Activated naive CD4-positive, alpha-beta T cell treated with anti-CD3 and anti-CD28 coated beads, Interleukin-2, amount 10 ng/mL, durations not matched to agents 7 days and 5 days (primary cell): ENCODE results near the gene MIR17HG.
"Not testable (repeated sequence)": the region's sequence is repeated elsewhere in the genome, so short reads cannot be mapped to it uniquely, and the experiment has no call there.

Experiments used
- CTCF ChIA-PET: fragments of 350-600 bp; sonication (Branson Sonifier 250); formaldehyde crosslinking; loops from one replicate; lab custom pipeline; 2021; ENCODE audit warnings: antibody characterized with exemption; lab: Charles Lee
- DNase-seq: peaks from one replicate; pipeline ENCODE4 v3.0.0-alpha.2; 2020
- H3K27ac Mint-ChIP-seq: one replicate; pipeline ENCODE4 v1.8.0; 2021; ENCODE audit warnings: mild to moderate bottlenecking, moderate library complexity, mixed read lengths
- H3K27me3 Mint-ChIP-seq: one replicate; pipeline ENCODE4 v1.8.0; 2021; ENCODE audit warnings: mild to moderate bottlenecking, mixed read lengths
- H3K36me3 Mint-ChIP-seq: one replicate; pipeline ENCODE4 v1.8.0; 2021; ENCODE audit warnings: mixed read lengths
- H3K4me1 Mint-ChIP-seq: one replicate; pipeline ENCODE4 v1.8.0; 2021; ENCODE audit warnings: mixed read lengths
- H3K4me3 Mint-ChIP-seq: one replicate; pipeline ENCODE4 v1.8.0; 2021; ENCODE audit warnings: mild to moderate bottlenecking, moderate library complexity, mixed read lengths
- H3K9me3 Mint-ChIP-seq: one replicate; pipeline ENCODE4 v1.8.0; 2021; ENCODE audit warnings: mixed read lengths

Gene MIR17HG

DNA sequence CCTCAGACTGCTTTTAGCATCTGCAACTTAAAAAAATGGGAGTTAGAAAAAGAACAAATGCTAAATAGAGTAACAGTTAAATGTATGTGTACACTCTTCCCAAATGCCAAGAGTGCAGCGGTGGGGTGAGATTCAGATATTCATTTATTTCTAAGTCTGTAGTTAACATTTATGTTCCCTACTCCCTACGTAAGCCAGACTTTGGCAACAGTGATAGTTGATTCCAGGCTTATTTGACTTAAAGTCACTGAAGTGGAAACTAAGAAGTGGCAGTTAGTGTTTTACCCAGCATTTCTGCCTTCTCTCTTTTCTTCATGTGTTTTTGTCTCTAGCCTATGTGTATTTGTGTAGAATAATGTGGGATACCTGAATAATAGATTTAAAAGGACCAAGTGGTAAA is 4.5 kb downstream of the MIR17HG start:
- Mint-ChIP-seq H3K4me1 (peaks cover 53% of the 10 kb centered on the region), H3K9me3 (no peaks in the 10 kb centered on the region), H3K27me3 (no peaks in the 10 kb centered on the region), H3K27ac (no peak overlapping the region), H3K36me3 (peaks cover 69% of the 10 kb centered on the region), H3K4me3 (no peak overlapping the region)
- CTCF ChIA-PET: interaction anchor here (1.1 to 1.6 kb wide), 2 partner anchors 21 to 40 kb away, joined by 3 read pairs; no protein-coding TSS in a partner anchor
- no peak for DNase-seq

DNA sequence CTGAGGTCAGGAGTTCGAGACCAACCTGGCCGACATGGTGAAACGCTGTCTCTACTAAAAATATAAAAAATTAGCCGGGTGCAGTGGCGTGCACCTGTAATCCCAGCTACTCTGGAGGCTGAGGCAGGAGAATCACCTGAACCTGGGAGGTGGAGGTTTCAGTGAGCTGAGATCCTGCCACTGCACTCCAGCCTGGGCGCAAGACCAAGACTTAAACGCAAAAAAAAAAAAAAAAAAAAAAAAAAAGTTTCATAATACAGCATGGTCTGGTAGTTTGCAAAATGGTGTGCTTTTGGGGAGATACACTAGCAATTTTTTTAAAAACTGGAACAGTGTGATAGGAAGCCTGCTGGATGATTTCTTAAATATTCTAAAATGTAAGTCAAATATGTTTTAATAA is 5.4 kb downstream of the MIR17HG start:
- H3K27me3 Mint-ChIP-seq, DNase-seq, H3K4me3 Mint-ChIP-seq, H3K27ac Mint-ChIP-seq, H3K9me3 Mint-ChIP-seq: not testable (repeated sequence)
- Mint-ChIP-seq H3K4me1 (peaks cover 52% of the 10 kb centered on the region), H3K36me3 (peaks cover 75% of the 10 kb centered on the region)
- CTCF ChIA-PET: interaction anchor here (1.1 kb wide), 1 partner anchor 41 kb away, joined by 3 read pairs; no protein-coding TSS in a partner anchor

DNA sequence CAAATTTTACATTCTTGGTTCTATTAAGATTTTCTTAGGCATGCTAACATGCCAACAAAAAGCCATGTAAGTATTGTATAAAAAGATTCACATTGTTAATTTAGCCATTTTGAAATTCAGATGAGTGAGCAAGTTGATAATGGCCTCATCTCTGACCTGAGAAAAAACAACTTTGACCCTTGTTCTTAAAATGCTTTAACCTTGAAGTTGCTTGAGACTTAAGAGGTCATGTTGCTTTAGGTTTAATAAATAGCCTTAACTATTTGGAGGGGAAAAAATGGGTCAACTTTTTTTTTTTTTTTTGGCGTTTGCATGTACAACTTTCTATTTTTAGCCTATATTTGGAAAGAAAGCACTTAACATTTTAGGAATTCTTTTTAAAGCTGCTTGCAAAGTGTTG is 6.0 kb downstream of the MIR17HG start:
- CTCF ChIA-PET: no interaction called here
- Mint-ChIP-seq H3K27me3 (no peaks in the 10 kb centered on the region), H3K27ac (no peak overlapping the region), H3K4me1 (peaks cover 52% of the 10 kb centered on the region), H3K36me3 (peaks cover 79% of the 10 kb centered on the region), H3K9me3 (no peaks in the 10 kb centered on the region), H3K4me3 (no peak overlapping the region)
- no peak for DNase-seq

DNA sequence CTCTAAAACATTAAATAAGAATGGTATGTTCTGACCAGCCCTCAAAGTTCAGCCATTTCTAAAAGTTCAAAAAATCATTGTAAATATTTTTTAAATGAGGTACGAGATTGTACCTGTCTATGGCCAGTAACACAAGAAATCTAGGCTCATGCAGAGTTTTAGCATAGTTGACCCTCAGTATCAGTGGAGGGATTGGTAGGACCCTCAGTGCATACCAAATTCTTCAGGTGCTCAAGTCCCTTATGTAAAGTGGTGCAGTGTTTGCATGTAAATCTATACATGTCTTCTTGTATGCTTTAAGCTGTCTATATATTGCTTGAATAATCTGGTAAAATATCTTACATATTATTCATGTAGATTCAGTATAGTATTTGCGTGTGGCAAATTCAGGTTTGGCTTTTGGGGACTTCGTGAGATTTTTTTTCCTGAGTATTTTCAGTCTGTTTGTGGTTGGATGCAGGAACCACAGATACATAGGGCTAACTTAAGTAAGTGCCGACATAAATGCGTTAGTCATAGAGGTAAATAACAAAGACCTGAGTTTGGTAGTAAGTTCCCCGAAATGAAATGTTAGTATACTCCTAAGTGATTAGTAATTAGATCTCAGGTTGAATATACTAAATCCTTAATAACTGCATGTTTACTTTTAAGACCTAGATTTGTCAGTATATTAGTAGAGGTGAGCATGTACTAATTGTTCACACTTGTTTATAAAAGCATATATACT is 7.8 kb downstream of the MIR17HG start:
- H3K27ac Mint-ChIP-seq: no peak overlapping the region
- DNase-seq: no peak
- no peaks in the 10 kb centered on the region for H3K27me3 Mint-ChIP-seq
- CTCF ChIA-PET: no interaction called here
- H3K4me1 Mint-ChIP-seq: peaks cover 42% of the 10 kb centered on the region
- H3K4me3 Mint-ChIP-seq: no peak overlapping the region
- peaks cover 68% of the 10 kb centered on the region for H3K36me3 Mint-ChIP-seq
- no peaks in the 10 kb centered on the region for H3K9me3 Mint-ChIP-seq

DNA sequence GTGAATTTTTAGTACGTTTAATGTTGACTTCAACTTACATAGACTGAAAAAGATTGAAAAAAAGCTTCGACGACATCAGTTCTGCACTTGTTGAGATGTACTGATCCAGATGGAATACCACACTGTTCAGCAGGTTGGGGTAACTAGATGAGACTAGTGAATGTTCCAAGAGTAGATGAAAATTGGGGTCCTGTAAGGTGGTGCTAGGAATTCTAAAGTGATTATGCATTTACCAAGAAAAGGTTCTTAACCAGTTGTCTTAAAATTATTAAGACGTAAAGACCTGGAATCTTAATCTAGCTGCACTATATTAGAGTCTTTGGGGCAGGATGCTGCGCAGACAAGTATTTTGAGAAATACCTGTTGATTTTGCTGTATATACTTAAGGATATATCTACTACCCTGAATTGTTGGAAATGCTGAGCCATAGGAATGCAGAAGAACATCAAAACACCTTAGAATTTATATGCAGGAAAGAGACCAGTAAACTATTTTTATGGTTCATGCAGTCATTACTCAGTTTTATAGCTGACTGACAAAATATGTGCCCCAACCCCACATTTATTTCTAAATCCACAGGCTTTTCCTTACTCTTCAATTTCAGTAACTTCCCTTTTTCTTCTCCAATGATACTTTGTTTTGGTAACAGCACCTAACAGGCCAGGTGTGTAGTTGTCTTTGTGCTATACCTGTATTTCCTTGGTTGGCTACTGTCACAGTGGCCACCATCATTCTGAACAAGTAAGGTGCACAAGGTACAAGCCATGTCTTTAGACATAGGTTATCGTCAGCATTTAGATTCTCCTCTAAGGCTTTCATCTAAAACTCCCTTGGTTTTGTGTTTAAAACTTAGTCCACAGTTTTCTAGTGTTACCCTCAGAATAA is 8.6 kb downstream of the MIR17HG start:
- Mint-ChIP-seq H3K27me3 (no peaks in the 10 kb centered on the region), H3K9me3 (no peaks in the 10 kb centered on the region), H3K4me3 (no peak overlapping the region), H3K4me1 (peaks cover 34% of the 10 kb centered on the region), H3K36me3 (peaks cover 60% of the 10 kb centered on the region), H3K27ac (no peak overlapping the region)
- CTCF ChIA-PET: no interaction called here
- no peak for DNase-seq

DNA sequence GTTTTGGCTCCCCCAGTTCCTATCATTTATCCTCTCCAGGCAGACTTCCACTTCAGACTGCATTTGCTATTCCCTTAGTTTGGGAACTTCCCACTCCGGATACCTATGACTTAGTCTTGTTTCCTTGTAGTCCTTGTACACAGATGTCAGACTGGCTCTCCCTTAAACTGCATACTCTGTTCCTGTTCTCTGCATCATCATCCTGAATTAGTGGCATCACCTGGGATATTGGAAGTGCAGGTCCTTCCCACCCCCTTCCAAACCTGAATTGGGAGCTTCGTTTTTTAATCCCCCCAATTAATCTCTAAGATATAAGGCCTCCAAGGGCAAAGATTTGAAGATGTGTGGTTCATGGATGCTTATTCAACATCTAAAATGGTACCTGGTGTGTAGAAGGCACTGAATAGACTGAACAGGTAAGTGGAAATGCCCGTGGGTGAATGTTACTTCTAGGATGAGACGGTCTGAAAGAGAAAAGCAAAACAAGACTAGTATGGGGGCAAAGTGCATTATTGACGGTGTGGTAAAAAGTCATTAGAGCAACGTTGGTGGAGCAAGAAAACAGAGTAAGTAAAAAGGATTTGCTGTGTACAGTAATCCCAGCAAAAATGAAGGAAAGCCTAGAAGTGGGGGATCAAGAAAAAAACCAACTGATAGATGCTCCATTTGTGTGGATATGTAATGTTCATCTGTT is 9.6 kb downstream of the MIR17HG start:
- Mint-ChIP-seq H3K27ac (peak overlapping the region; percentile 2), H3K27me3 (no peaks in the 10 kb centered on the region), H3K4me1 (peaks cover 24% of the 10 kb centered on the region), H3K36me3 (peaks cover 55% of the 10 kb centered on the region), H3K4me3 (no peak overlapping the region), H3K9me3 (no peaks in the 10 kb centered on the region)
- CTCF ChIA-PET: no interaction called here
- no peak for DNase-seq

DNA sequence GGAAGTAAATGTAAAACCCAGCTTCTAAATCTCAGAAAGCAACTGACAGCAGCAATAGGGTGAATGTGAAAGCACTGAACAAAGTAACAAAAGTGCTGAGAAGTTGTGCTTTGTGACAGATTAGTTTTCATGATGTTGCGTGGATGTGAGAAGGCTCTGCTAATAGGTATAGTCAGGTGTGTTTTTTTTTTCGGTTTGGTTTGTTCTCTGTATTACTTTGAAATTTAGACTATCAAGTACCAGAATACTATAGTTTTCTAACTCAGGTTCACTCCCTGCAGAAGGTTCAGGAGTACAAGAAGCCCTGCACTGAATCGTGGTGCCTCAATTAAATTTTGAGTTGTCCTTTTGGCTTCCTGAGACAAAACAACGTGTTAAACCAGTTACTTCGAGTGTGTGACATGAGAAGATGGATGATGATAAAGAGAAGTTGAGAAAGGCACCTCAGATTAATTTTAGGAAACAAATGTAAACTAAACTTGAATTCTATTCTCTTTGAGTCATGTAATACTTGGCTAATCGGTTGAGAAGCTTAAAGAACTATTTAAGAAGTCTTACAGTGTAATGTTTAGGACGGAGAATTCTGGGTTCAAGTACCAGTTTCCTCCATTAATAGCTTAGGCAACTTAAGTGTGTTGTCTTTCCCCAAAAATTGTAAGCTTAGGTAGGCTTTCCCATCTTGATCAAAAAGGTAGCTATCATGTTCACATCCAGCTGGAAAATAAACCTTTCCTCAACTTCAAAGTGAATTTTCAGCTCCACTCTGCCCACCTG is 10.3 kb downstream of the MIR17HG start:
- CTCF ChIA-PET: no interaction called here
- peaks cover 50% of the 10 kb centered on the region for H3K36me3 Mint-ChIP-seq

DNA sequence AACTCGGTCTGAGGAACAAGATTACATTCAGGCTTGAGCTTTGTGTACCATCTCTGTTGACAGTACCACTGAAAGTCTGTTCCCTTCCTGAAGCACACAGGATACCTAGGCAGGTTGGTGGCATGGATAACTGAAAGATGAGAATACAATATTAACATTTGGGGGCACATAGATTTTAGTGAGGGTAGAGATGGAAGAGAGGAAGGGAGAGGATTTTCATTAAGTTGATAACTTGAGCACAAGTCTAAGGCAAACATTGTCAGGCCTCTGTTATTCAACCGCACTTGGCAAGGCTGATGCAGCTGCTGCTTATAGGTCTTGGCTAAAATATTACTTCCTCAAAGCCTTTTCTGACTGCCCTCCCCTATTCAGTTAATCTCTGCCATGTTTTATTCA is 10.9 kb downstream of the MIR17HG start:
- peaks cover 47% of the 10 kb centered on the region for H3K36me3 Mint-ChIP-seq
- no peak overlapping the region for H3K27ac Mint-ChIP-seq
- no peaks in the 10 kb centered on the region for H3K9me3 Mint-ChIP-seq
- no peak for DNase-seq
- H3K27me3 Mint-ChIP-seq: no peaks in the 10 kb centered on the region
- CTCF ChIA-PET: no interaction called here
- H3K4me1 Mint-ChIP-seq: peaks cover 14% of the 10 kb centered on the region
- H3K4me3 Mint-ChIP-seq: no peak overlapping the region

More for the DNA sequence above, 10.3 kb downstream of the MIR17HG start:
- Mint-ChIP-seq H3K27ac (peak overlapping the region; percentile 2), H3K4me3 (no peak overlapping the region), H3K9me3 (no peaks in the 10 kb centered on the region), H3K27me3 (no peaks in the 10 kb centered on the region), H3K4me1 (peaks cover 18% of the 10 kb centered on the region)
- DNase-seq: no peak

DNA sequence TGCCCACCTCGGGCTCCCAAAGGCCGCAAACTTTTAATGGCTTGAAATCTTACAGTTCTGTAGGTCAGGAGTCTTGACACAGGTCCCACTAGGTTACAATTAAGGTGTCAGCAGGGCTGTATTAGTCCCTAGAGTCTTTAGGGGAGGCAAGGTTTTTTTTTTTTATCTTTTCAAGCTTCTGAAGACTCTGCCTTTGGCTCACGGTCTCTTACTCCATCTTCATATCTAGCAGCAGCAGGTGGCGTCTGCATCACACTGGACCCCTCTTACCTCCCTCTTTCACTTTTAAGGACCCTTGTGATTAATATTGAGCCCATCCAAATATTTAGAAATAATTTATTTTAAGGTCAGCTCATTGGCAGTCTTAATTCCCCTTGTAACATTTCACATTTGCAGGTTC is 11.6 kb downstream of the MIR17HG start:
- H3K4me1 Mint-ChIP-seq: peaks cover 12% of the 10 kb centered on the region

DNA sequence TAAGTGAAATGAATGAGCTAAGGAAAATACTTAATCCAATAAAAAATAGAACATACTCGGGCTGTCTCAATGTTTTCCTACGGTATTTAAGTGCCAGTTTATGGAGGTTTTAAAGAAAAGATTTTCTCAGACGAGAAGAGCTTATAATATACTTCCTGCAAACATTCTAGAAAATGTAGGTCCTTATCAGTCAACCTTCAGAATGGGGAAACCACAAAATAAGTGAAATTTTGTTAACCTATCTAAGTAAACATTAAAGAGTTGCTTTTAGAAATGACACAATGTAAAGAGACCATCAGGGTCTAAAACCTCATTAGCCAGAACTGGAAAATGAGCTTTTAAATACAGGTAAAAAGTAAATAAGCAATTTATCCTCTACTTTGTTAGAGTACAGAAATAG is 12.1 kb downstream of the MIR17HG start:
- Mint-ChIP-seq H3K4me1 (peaks cover 12% of the 10 kb centered on the region), H3K4me3 (no peak overlapping the region)

More for the DNA sequence above, 11.6 kb downstream of the MIR17HG start:
- H3K9me3 Mint-ChIP-seq: no peaks in the 10 kb centered on the region
- CTCF ChIA-PET: no interaction called here
- DNase-seq: no peak
- H3K27ac Mint-ChIP-seq: peak overlapping the region; percentile 12
- peaks cover 43% of the 10 kb centered on the region for H3K36me3 Mint-ChIP-seq
- H3K27me3 Mint-ChIP-seq: no peaks in the 10 kb centered on the region
- no peak overlapping the region for H3K4me3 Mint-ChIP-seq

DNA sequence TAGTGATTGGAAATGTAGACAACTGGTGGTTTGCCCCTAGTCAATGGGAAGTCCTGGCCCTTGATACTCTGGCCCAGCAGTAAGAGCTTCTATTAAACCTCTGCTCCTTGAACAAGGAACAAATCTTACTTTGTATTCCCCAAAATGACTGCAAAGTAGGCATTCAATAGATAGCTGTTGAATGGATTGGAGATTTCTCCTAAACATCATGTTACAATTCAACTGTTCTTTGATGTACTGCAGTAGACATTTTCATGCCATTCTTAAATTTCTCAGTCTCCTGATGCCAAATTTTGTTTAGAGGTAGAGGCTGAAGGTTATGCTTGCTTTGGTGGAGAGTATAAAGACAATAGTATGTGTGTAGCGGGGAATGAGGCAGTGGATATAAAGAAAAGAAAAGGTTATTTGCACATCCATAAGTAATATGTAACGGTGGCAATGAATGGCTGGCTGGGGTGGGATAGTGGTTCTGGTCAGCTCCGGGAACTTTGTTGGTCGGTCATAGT is 12.8 kb downstream of the MIR17HG start:
- H3K4me3 Mint-ChIP-seq: no peak overlapping the region
- peaks cover 31% of the 10 kb centered on the region for H3K36me3 Mint-ChIP-seq
- no peaks in the 10 kb centered on the region for H3K27me3 Mint-ChIP-seq
- CTCF ChIA-PET: no interaction called here
- H3K9me3 Mint-ChIP-seq: no peaks in the 10 kb centered on the region
- no peak for DNase-seq
- peaks cover 7% of the 10 kb centered on the region for H3K4me1 Mint-ChIP-seq
- H3K27ac Mint-ChIP-seq: no peak overlapping the region

More for the DNA sequence above, 12.1 kb downstream of the MIR17HG start:
- Mint-ChIP-seq H3K36me3 (peaks cover 38% of the 10 kb centered on the region), H3K9me3 (no peaks in the 10 kb centered on the region), H3K27ac (peak overlapping the region; percentile 17), H3K27me3 (no peaks in the 10 kb centered on the region)
- DNase-seq: no peak
- CTCF ChIA-PET: no interaction called here

DNA sequence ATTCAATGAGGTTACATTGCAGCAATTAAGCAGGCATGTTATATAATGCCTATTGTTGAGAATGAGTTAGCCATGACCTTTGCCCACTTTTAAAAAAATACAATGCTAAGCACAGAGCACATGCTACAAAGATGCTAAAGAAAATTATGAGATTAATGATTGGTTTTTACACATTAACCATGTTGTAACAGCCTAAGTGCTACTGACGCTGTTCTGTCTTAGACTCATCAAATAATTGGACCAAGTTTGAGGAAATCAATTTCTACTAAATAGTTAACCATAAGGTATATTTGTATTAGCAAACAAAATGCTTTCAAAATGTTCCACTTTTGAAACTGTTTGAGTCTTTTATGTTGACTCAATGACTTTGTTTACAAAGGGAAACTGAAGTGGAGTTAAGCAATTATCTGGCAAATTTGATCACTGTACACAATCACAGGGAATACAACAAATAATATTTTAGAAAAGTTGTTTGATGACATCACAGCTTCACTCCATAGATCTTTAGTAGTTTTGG is 14.3 kb downstream of the MIR17HG start:
- Mint-ChIP-seq H3K36me3 (peaks cover 19% of the 10 kb centered on the region), H3K4me1 (peaks cover 3% of the 10 kb centered on the region), H3K9me3 (no peaks in the 10 kb centered on the region), H3K27ac (no peak overlapping the region), H3K4me3 (no peak overlapping the region), H3K27me3 (no peaks in the 10 kb centered on the region)
- DNase-seq: no peak
- CTCF ChIA-PET: no interaction called here

DNA sequence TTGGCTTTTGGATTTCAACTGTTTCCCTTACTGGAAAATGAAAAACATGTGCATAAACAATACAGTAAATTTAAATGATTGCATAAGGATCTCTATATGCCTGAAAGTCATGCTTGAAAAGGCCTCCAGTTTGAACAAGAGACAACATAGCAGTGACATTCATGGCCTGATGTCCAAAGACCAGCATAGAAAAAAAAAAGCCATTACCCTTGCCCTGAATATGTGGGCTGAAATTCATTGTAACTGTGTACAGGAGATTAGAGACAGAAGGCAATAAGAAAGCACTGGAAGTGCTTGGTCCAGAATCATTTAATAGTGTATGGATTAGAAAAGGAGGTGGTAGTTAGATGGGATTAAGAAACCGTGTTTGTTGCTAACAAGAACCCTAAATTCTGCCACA is 15.4 kb downstream of the MIR17HG start:
- CTCF ChIA-PET: no interaction called here
- Mint-ChIP-seq H3K4me1 (peaks cover 2% of the 10 kb centered on the region), H3K27ac (no peak overlapping the region), H3K9me3 (no peaks in the 10 kb centered on the region), H3K27me3 (no peaks in the 10 kb centered on the region), H3K4me3 (no peak overlapping the region), H3K36me3 (peaks cover 11% of the 10 kb centered on the region)
- DNase-seq: no peak
